Adrenal gland (tissue), 12 donors: ENCODE measurements around the gene LMF2. TPM values are rescaled to one million over a fixed set of nuclear protein-coding genes. Genes with fewer than 3 reads are reported as not detected.

ENCODE experiments used
- DNase-seq, 7 donors: peaks; one replicate each; pipeline ENCODE4 v3.0.0-alpha.2; 2019 to 2020
- H3K27ac ChIP-seq, 5 donors: fragments of 200-600 bp; sonication (generic) in 4 of 5; 1 replicate in 3 of 5; 2 replicates in 2 of 5; pipeline versions ENCODE4 v1.5.1 to v1.8.0; 2016 to 2020; ENCODE audit warnings: mild to moderate bottlenecking in 1 of 5
- H3K27me3 ChIP-seq: fragments of 200-600 bp; 2 replicates; pipeline ENCODE4 v1.8.0; 2021
- H3K36me3 ChIP-seq, 2 donors: fragments of 200-600 bp; replicated peaks in 1 of 2; 1 replicate in 1 of 2; 2 replicates in 1 of 2; pipeline versions ENCODE4 v1.5.1 to v1.8.0; 2018 to 2022
- H3K4me1 ChIP-seq, 2 donors: fragments of 200-600 bp; replicated peaks in 1 of 2; 1 replicate in 1 of 2; 2 replicates in 1 of 2; pipeline versions ENCODE4 v1.5.1 to v1.8.0; 2018 to 2021
- H3K4me3 ChIP-seq, 4 donors: fragments of 200-600 bp; sonication (generic) in 3 of 4; one replicate each; pipeline ENCODE4 v1.5.1; 2016 to 2018
- H3K9me3 ChIP-seq, 3 donors: fragments of 200-600 bp; sonication (generic) in 1 of 3; replicated peaks in 1 of 3; 1 replicate in 2 of 3; 2 replicates in 1 of 3; pipeline versions ENCODE4 v1.5.1 to v1.8.0; 2016 to 2021
- POLR2A ChIP-seq, 2 donors: fragments of 450-650 bp; IDR thresholded peaks; one replicate each; pipeline ENCODE4 v1.6.1; 2017; ENCODE audit warnings: antibody characterized with exemption in 2 of 2, mild to moderate bottlenecking in 2 of 2, moderate library complexity in 1 of 2
- WGBS, 4 donors: extraction: QIAGEN DNeasy Blood & Tissue Kit in 2 of 4; methylation state at CpG; one replicate each; pipeline versions ENCODE4 v1.1.5 to v1.1.7; 2013 to 2017; 5-methylcytosine and 5-hydroxymethylcytosine counted together
- intact Hi-C, 2 donors: fragments of 100-400 bp; cut with DNase I; formaldehyde crosslinking; loops; one replicate each; pipeline versions ENCODE4 v1.14.1 to v1.15.0; 2022 to 2023
- polyA plus RNA-seq, 3 donors: library from polyadenylated mRNA; stranded (reverse); fragments of 200-250 nt in 2 of 3; fragments of 350-450 nt in 1 of 3; fragmentation: Illumina TruSeq in 1 of 3; extraction: RNeasy Lipid Tissue Mini Kit (QIAGEN cat#74804) in 1 of 3; gene quantifications; one replicate each; pipeline ENCODE4 v1.2.3, GENCODE V29; 2013 to 2014
- total RNA-seq, 9 donors: library from RNA; depleted of rRNA in 4 of 9; stranded (reverse); fragments of >200 nt in 4 of 9; fragments of 120-200 nt in 1 of 9; fragmentation: NEBNext Ultra II Directional in 1 of 9; extraction: Animal tissue kit (Norgen Biotek cat#: 25700) in 1 of 9; gene quantifications; one replicate each; pipeline versions ENCODE4 v1.1.0 to v1.2.4, GENCODE V29; 2013 to 2023
- TF ChIP-seq, protein P1 (sequence below), 6 experiments: fragments of 450-650 bp in 4 of 6; fragments of 200-600 bp in 2 of 6; sonication (generic) in 1 of 6; IDR thresholded peaks; 1 replicate in 5 of 6; 2 replicates in 1 of 6; pipeline versions ENCODE4 v1.5.1 to v1.8.0; 2016 to 2021; ENCODE audit warnings: antibody characterized with exemption in 6 of 6, mild to moderate bottlenecking in 2 of 6, moderate library complexity in 1 of 6
- donor health status: healthy with polysubstance abuse.
- donor health status: Bipolar disorder and iron deficiency.
- donor health status: DM: yes; HTN: yes; CAD: no.
- donor health status: DM: no; HTN: no; CAD: no.
- donor health status: DM: no; HTN: no; CAD: no.
- donor health status: DM: yes; HTN: yes; CAD: no.

LMF2 gene
- total and polyA plus RNA-seq, 12 donors = 6.3 to 120 (median 78.3) TPM

DNA sequence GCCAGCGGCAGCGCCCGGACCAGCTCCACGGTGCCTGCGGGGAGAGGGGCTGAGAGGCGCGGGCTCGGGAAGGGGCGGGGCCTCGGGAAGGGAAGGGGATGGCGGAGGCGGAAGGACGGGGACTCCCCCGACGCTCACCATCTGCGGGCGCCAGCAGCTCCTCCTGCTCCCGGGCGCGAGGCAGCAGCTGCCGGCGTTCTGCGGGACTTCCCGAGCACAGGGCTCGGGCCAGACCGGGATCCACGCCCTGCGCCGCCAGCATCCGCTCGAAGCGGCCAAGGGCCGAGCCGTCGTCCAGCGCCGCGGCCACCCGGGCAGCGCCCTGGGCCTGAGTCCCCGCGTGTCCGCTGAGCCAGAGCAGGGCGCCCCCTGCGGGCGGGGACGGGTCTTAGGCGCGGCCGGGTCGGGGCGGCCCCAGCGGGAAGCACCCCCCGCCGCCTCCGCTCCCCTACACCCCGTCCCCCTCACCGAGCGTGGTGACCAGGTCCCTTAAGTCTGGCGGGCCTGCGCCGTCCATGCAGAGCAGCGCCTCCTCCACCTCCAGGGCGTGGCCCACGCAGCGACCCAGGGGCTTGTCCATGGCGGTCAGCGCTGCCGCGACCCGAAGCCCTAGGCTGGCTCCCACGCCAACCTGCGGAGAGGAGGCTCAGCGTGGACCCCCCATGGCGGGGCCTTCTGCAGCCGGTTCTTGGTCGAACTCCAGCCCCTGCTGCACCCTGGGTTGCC, 18.8 kb upstream of the LMF2 start:
- H3K4me1 ChIP-seq = peaks cover 28 to 35% of the 10 kb centered on the region in 2 donors
- 0 to 5% (median 3%) methylated on average over 2 to 77 of the region's 77 CpGs for WGBS, 4 donors
- intact Hi-C loops = no loop called here

DNA sequence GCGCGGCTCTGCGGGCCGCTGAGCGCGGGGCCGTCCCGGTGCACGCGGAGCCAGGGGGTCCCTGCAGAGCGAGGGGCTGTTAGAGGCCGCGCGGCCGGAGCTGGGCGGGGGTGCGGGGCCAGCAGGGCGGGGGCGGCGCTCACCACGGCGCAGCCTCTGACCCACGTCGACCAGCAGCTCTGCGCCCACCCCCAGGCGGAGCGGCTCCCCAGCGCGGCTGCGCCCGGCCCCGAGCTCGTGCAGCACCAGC, 18.3 kb upstream of the LMF2 start:
- Histone ChIP-seq H3K27ac (peak overlapping the region; percentile 29 to 97 (median 89)), H3K9me3 (no peaks in the 10 kb centered on the region), H3K36me3 (peaks cover 0 to 29% of the 10 kb centered on the region in 2 donors), H3K27me3 (no peaks in the 10 kb centered on the region), H3K4me1 (peaks cover 23 to 30% of the 10 kb centered on the region in 2 donors), H3K4me3 (peak overlapping the region in 3 of 4 donors; percentile 26 to 83 (median 51))
- no peak for DNase-seq
- TF ChIP-seq, protein P1, sequence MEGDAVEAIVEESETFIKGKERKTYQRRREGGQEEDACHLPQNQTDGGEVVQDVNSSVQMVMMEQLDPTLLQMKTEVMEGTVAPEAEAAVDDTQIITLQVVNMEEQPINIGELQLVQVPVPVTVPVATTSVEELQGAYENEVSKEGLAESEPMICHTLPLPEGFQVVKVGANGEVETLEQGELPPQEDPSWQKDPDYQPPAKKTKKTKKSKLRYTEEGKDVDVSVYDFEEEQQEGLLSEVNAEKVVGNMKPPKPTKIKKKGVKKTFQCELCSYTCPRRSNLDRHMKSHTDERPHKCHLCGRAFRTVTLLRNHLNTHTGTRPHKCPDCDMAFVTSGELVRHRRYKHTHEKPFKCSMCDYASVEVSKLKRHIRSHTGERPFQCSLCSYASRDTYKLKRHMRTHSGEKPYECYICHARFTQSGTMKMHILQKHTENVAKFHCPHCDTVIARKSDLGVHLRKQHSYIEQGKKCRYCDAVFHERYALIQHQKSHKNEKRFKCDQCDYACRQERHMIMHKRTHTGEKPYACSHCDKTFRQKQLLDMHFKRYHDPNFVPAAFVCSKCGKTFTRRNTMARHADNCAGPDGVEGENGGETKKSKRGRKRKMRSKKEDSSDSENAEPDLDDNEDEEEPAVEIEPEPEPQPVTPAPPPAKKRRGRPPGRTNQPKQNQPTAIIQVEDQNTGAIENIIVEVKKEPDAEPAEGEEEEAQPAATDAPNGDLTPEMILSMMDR (IDR thresholded peaks at IDR 0.05) = peak in 1 of 6 experiments; percentile 43
- TF ChIP-seq POLR2A (IDR thresholded peaks at IDR 0.05) = no peak
- intact Hi-C loops = no loop called here
- WGBS, 4 donors = 1% methylated on average over 17 to 33 of the region's 33 CpGs; no CpG with 5 or more reads in 2 of the 4 donors

More for the DNA sequence above, 18.8 kb upstream of the LMF2 start:
- H3K36me3 ChIP-seq = peaks cover 0 to 26% of the 10 kb centered on the region in 2 donors
- TF ChIP-seq POLR2A (IDR thresholded peaks at IDR 0.05) = peak; percentile 4 to 27
- TF ChIP-seq, protein P1 (IDR thresholded peaks at IDR 0.05) = peak in 5 of 6 experiments; percentile 35 to 66 (median 47)
- peak; percentile 71 to 85 (median 80) for DNase-seq
- H3K27ac ChIP-seq = peak overlapping the region; percentile 29 to 97 (median 89)
- no peaks in the 10 kb centered on the region for H3K9me3 ChIP-seq
- H3K27me3 ChIP-seq = no peaks in the 10 kb centered on the region
- H3K4me3 ChIP-seq = peak overlapping the region in 3 of 4 donors; percentile 26 to 83 (median 51)

DNA sequence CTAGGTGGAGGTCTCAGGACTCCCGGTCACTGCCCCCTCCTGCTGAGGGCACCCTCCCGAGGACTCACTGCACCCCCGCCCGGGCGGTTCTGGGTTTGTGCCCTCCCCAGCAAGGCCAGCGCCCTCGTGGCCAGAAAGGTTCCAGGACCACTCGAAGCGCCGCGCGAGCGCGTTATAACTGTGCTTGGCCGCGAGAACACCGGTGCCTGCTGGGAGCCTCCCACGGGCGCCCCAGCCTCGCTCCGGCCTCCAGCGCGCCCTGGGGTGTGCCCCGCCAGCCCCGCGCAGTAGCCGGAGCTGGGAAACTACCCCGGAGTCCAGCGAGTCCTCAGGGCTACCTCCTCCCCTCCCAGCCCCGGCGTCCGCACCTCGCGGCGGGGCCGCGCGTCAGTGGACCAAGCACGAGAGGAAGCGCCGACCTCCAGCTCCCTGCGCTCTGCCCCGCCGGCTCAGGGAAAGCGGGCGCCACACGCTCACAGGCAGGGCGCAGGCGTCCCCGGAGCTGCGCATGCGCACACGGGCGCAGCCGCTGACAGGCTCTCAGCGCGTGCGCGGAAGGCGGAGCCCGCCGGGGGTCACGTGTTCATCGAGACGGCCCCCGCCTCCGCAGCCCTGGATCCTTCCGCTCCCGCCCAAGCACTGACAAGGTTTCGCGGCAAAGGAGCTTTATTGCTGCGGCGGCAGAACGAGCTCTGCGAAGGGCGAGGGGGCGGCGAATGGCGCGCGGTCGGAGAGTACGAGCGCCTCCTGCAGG, 17.8 kb upstream of the LMF2 start, which contains the start of gene SCO2:
Gene SCO2 (minus strand): TSS at position 495 of the 754 bp plus-strand sequence. CDS start 1,187 bp downstream, outside the sequence.
- no peaks in the 10 kb centered on the region for H3K9me3 ChIP-seq
- no peaks in the 10 kb centered on the region for H3K27me3 ChIP-seq
- H3K4me3 ChIP-seq = peak within 1 kb of the TSS; percentile 26 to 83 (median 52)
- H3K36me3 ChIP-seq = peaks cover 0 to 32% of the 10 kb centered on the region in 2 donors
- 0 to 1% (median 0%) methylated on average over 1 to 84 of the region's 84 CpGs for WGBS, 4 donors
- H3K27ac ChIP-seq = peak within 1 kb of the TSS; percentile 29 to 97 (median 89)
- peaks cover 23 to 25% of the 10 kb centered on the region in 2 donors for H3K4me1 ChIP-seq
- TF ChIP-seq, protein P1 (IDR thresholded peaks at IDR 0.05) = peak in 3 of 6 experiments; percentile 27 to 62 (median 33)
- TF ChIP-seq POLR2A (IDR thresholded peaks at IDR 0.05) = peak; percentile 57 to 76
- peak; percentile 96 to 98 (median 97) for DNase-seq
- intact Hi-C loops = no loop called here

DNA sequence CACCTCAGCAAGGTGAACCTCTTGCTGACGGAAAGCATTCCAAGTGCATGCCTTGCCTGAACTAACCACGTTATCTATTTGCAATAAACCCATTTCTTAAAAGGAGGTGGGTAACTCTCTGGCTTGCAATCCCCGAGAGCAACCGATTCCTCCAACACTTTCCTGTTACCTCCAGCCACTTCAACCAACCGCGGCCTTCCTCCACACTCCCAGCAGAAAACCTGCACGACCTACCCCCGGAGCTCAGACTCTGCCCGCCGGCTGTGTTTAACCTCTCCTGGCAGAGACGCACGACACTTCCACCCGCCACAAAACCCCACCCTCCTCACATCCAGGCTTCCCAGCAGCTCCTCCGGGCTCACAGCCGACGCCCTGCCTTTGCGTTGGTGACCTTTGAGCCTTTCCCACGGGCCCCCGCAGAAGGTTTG, 17.2 kb upstream of the LMF2 start:
- Histone ChIP-seq H3K9me3 (no peaks in the 10 kb centered on the region), H3K36me3 (peaks cover 0 to 32% of the 10 kb centered on the region in 2 donors), H3K4me3 (peak overlapping the region in 3 of 4 donors; percentile 51 to 83 (median 53)), H3K27me3 (no peaks in the 10 kb centered on the region), H3K4me1 (peaks cover 20 to 23% of the 10 kb centered on the region in 2 donors), H3K27ac (peak overlapping the region; percentile 29 to 97 (median 89))
- no peak for DNase-seq
- intact Hi-C loops = no loop called here
- 4 to 13% (median 6%) methylated on average over 14 to 19 of the region's 19 CpGs for WGBS, 4 donors
- TF ChIP-seq POLR2A (IDR thresholded peaks at IDR 0.05) = no peak
- TF ChIP-seq, protein P1 (IDR thresholded peaks at IDR 0.05) = no peak
